GM19035 (cell line): ENCODE data around the gene KCNJ6.
"Not testable (repeated sequence)": the region's sequence is repeated elsewhere in the genome, so short reads cannot be mapped to it uniquely, and the experiment has no call there.

Experiments used
- ATAC-seq: cut with Tn5 transposase; IDR thresholded peaks from one replicate; pipeline ENCODE4 v1.9.1; 2021; ENCODE audit not compliant: unreplicated experiment

The KCNJ6 gene

GRCh38 chr21:37580666-37581065 lies 335.6 kb downstream of the KCNJ6 start:
- ATAC-seq: no peak

- no peak for ATAC-seq
These were observed 336.9 kb downstream of the KCNJ6 start for GRCh38 chr21:37579356-37579755.

- ATAC-seq: no peak
These were observed 337.7 kb downstream of the KCNJ6 start for GRCh38 chr21:37578471-37579126.

GRCh38 chr21:37576929-37577328 lies 339.3 kb downstream of the KCNJ6 start:
- ATAC-seq: not testable (repeated sequence)

- ATAC-seq: no peak
These were observed 340.7 kb downstream of the KCNJ6 start for GRCh38 chr21:37575580-37575979.

GRCh38 chr21:37574751-37575150 lies 341.5 kb downstream of the KCNJ6 start:
- ATAC-seq: no peak

- no peak for ATAC-seq
These were observed 341.9 kb downstream of the KCNJ6 start for GRCh38 chr21:37574316-37574715.

- no peak for ATAC-seq
These were observed 344.8 kb downstream of the KCNJ6 start for GRCh38 chr21:37571442-37571841.

GRCh38 chr21:37568916-37569315 lies 347.3 kb downstream of the KCNJ6 start:
- ATAC-seq: no peak

- ATAC-seq: no peak
These were observed 347.8 kb downstream of the KCNJ6 start for GRCh38 chr21:37568415-37568814.

GRCh38 chr21:37566790-37567615 lies 349.3 kb downstream of the KCNJ6 start:
- no peak for ATAC-seq

- no peak for ATAC-seq
These were observed 350.6 kb downstream of the KCNJ6 start for GRCh38 chr21:37565530-37566223.

GRCh38 chr21:37564924-37565529 lies 351.2 kb downstream of the KCNJ6 start:
- ATAC-seq: no peak

GRCh38 chr21:37564341-37564923 lies 351.8 kb downstream of the KCNJ6 start:
- ATAC-seq: peak; percentile 49

GRCh38 chr21:37563641-37564340 lies 352.5 kb downstream of the KCNJ6 start:
- peak; percentile 84 for ATAC-seq

GRCh38 chr21:37562920-37563640 lies 353.2 kb downstream of the KCNJ6 start:
- peak; percentile 25 for ATAC-seq

GRCh38 chr21:37561941-37562919 lies 354.0 kb downstream of the KCNJ6 start:
- no peak for ATAC-seq

- no peak for ATAC-seq
These were observed 354.8 kb downstream of the KCNJ6 start for GRCh38 chr21:37561506-37561905.

- ATAC-seq: no peak
These were observed 355.9 kb downstream of the KCNJ6 start for GRCh38 chr21:37560385-37560784.
